WTC11 (cell line): Measurements from ENCODE around the gene ALDH5A1. TPM values are rescaled to one million over a fixed set of nuclear protein-coding genes. Genes with fewer than 3 reads are reported as not detected.

Experiments used
- ATAC-seq: fragments of 200-7000 bp; cut with Tn5 transposase; 2 replicates; pipeline ENCODE4 v1.10.0; 2021; ENCODE audit warnings: mild to moderate bottlenecking, moderate library complexity
- CTCF ChIA-PET: fragments of 300-600 bp; sonication (Branson Sonifier 250); formaldehyde crosslinking; loops from one replicate; lab custom pipeline; 2021; ENCODE audit warnings: antibody characterized with exemption; lab: Charles Lee
- POLR2A ChIA-PET: fragments of 350-600 bp; sonication (Branson Sonifier 250); formaldehyde crosslinking; loops from one replicate; lab custom pipeline; 2021; ENCODE audit warnings: antibody characterized with exemption; lab: Charles Lee
- DNase-seq: peaks from one replicate; pipeline ENCODE4 v3.0.0; 2021; ENCODE audit warnings: low spot score
- H3K27ac Mint-ChIP-seq: 2 replicates; pipeline ENCODE4 v1.8.0; 2021; ENCODE audit warnings: mixed read lengths
- H3K27me3 Mint-ChIP-seq: 2 replicates; pipeline ENCODE4 v1.8.0; 2021; ENCODE audit warnings: low read depth, mild to moderate bottlenecking, moderate library complexity, mixed read lengths
- H3K36me3 Mint-ChIP-seq: 2 replicates; pipeline ENCODE4 v1.8.0; 2021; ENCODE audit warnings: mixed read lengths
- H3K4me1 Mint-ChIP-seq: 2 replicates; pipeline ENCODE4 v1.8.0; 2022; ENCODE audit warnings: mixed read lengths
- H3K4me3 Mint-ChIP-seq: 2 replicates; pipeline ENCODE4 v1.8.0; 2021; ENCODE audit warnings: mild to moderate bottlenecking, moderate library complexity, mixed read lengths
- H3K9me3 Mint-ChIP-seq: 2 replicates; pipeline ENCODE4 v1.8.0; 2021; ENCODE audit warnings: mixed read lengths
- E2F5 ChIP-seq: sonication (generic); formaldehyde crosslinking; IDR thresholded peaks from 2 replicates; pipeline ENCODE4 v1.8.1; 2022; ENCODE audit warnings: mild to moderate bottlenecking, moderate library complexity, missing genetic modification reagents
- FOXJ3 ChIP-seq: sonication (generic); formaldehyde crosslinking; IDR thresholded peaks from 2 replicates; pipeline ENCODE4 v1.9.0; 2021; ENCODE audit warnings: missing genetic modification reagents, mild to moderate bottlenecking, borderline replicate concordance
- FOXP1 ChIP-seq: sonication (generic); formaldehyde crosslinking; IDR thresholded peaks from 2 replicates; pipeline ENCODE4 v1.8.0; 2022; ENCODE audit warnings: missing genetic modification reagents, mild to moderate bottlenecking, moderate library complexity, borderline replicate concordance
- GABPB1 ChIP-seq: sonication (generic); formaldehyde crosslinking; IDR thresholded peaks from 2 replicates; pipeline ENCODE4 v1.8.1; 2023; ENCODE audit warnings: mild to moderate bottlenecking, missing genetic modification reagents
- HMGXB4 ChIP-seq: sonication (generic); formaldehyde crosslinking; IDR thresholded peaks from 2 replicates; pipeline ENCODE4 v1.8.1; 2023; ENCODE audit warnings: mild to moderate bottlenecking, moderate library complexity, missing genetic modification reagents
- IRF2 ChIP-seq: sonication (generic); formaldehyde crosslinking; IDR thresholded peaks from 2 replicates; pipeline ENCODE4 v1.8.0; 2022; ENCODE audit warnings: low read depth, missing genetic modification reagents, borderline replicate concordance
- NFE2L1 ChIP-seq: sonication (generic); formaldehyde crosslinking; IDR thresholded peaks from 2 replicates; pipeline ENCODE4 v1.8.1; 2023; ENCODE audit warnings: missing genetic modification reagents
- PREB ChIP-seq: sonication (generic); formaldehyde crosslinking; IDR thresholded peaks from 2 replicates; pipeline ENCODE4 v1.8.1; 2022; ENCODE audit warnings: mild to moderate bottlenecking, missing genetic modification reagents, moderate library complexity, borderline replicate concordance
- PRRX2 ChIP-seq: fragments of 250-450 bp; sonication (Bioruptor Pico); IDR thresholded peaks from 2 replicates; pipeline ENCODE4 v1.8.0; 2021; ENCODE audit warnings: mild to moderate bottlenecking
- RELA ChIP-seq: sonication (generic); formaldehyde crosslinking; IDR thresholded peaks from 2 replicates; pipeline ENCODE4 v1.8.1; 2022; ENCODE audit warnings: missing genetic modification reagents, mild to moderate bottlenecking, borderline replicate concordance
- SMAD3 ChIP-seq: sonication (generic); formaldehyde crosslinking; IDR thresholded peaks from 2 replicates; pipeline ENCODE4 v1.8.0; 2022; ENCODE audit warnings: missing genetic modification reagents, mild to moderate bottlenecking, borderline replicate concordance
- total RNA-seq: library from RNA; stranded (reverse); gene quantifications from 3 replicates; pipeline ENCODE4 v1.2.3, GENCODE V29; 2021
- TF ChIP-seq, protein P1 (sequence below): fragments of 250-450 bp; sonication (Bioruptor Pico); IDR thresholded peaks from 2 replicates; pipeline ENCODE4 v1.9.0; 2021; ENCODE audit warnings: mild to moderate bottlenecking
- TF ChIP-seq, protein P2 (sequence below): sonication (generic); formaldehyde crosslinking; IDR thresholded peaks from 2 replicates; pipeline ENCODE4 v1.8.0; 2023; ENCODE audit warnings: mild to moderate bottlenecking, missing genetic modification reagents

ALDH5A1 gene
- total RNA-seq, 1 experiment from 2014 or later, result 5.1 TPM

- TF ChIP-seq PRRX2 (CRISPR knock-in tag) (no peak), GABPB1 (CRISPR knock-in tag) (no peak), PREB (CRISPR knock-in tag) (no peak), IRF2 (CRISPR knock-in tag) (no peak), NFE2L1 (CRISPR knock-in tag) (no peak), FOXP1 (CRISPR knock-in tag) (no peak), E2F5 (CRISPR knock-in tag) (no peak), SMAD3 (no peak), HMGXB4 (no peak)
- TF ChIP-seq, protein P1, sequence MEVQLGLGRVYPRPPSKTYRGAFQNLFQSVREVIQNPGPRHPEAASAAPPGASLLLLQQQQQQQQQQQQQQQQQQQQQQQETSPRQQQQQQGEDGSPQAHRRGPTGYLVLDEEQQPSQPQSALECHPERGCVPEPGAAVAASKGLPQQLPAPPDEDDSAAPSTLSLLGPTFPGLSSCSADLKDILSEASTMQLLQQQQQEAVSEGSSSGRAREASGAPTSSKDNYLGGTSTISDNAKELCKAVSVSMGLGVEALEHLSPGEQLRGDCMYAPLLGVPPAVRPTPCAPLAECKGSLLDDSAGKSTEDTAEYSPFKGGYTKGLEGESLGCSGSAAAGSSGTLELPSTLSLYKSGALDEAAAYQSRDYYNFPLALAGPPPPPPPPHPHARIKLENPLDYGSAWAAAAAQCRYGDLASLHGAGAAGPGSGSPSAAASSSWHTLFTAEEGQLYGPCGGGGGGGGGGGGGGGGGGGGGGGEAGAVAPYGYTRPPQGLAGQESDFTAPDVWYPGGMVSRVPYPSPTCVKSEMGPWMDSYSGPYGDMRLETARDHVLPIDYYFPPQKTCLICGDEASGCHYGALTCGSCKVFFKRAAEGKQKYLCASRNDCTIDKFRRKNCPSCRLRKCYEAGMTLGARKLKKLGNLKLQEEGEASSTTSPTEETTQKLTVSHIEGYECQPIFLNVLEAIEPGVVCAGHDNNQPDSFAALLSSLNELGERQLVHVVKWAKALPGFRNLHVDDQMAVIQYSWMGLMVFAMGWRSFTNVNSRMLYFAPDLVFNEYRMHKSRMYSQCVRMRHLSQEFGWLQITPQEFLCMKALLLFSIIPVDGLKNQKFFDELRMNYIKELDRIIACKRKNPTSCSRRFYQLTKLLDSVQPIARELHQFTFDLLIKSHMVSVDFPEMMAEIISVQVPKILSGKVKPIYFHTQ, result no peak
- Mint-ChIP-seq H3K4me1 (peaks cover 8% of the 10 kb centered on the region), H3K27ac (no peak overlapping the region), H3K9me3 (no peaks in the 10 kb centered on the region), H3K36me3 (peaks cover 2% of the 10 kb centered on the region; the same call in 1 of the 2 replicates), H3K4me3 (no peak overlapping the region), H3K27me3 (no peaks in the 10 kb centered on the region)
- POLR2A ChIA-PET, result no interaction called here
- DNase-seq (no peak), ATAC-seq (no peak)
- CTCF ChIA-PET, result no interaction called here
These were observed 46.4 kb upstream of the ALDH5A1 start for GRCh38 chr6:24448396-24448795.

- CTCF ChIA-PET, result no interaction called here
- POLR2A ChIA-PET, result no interaction called here
- ATAC-seq (no peak), DNase-seq (no peak)
- H3K36me3 Mint-ChIP-seq, result peaks cover 2% of the 10 kb centered on the region; the same call in 1 of the 2 replicates
- no peak overlapping the region for H3K27ac Mint-ChIP-seq
- no peak overlapping the region for H3K4me3 Mint-ChIP-seq
- TF ChIP-seq FOXJ3 (CRISPR knock-in tag) (no peak), RELA (CRISPR knock-in tag) (no peak), PREB (CRISPR knock-in tag) (no peak)
- TF ChIP-seq, protein P2, sequence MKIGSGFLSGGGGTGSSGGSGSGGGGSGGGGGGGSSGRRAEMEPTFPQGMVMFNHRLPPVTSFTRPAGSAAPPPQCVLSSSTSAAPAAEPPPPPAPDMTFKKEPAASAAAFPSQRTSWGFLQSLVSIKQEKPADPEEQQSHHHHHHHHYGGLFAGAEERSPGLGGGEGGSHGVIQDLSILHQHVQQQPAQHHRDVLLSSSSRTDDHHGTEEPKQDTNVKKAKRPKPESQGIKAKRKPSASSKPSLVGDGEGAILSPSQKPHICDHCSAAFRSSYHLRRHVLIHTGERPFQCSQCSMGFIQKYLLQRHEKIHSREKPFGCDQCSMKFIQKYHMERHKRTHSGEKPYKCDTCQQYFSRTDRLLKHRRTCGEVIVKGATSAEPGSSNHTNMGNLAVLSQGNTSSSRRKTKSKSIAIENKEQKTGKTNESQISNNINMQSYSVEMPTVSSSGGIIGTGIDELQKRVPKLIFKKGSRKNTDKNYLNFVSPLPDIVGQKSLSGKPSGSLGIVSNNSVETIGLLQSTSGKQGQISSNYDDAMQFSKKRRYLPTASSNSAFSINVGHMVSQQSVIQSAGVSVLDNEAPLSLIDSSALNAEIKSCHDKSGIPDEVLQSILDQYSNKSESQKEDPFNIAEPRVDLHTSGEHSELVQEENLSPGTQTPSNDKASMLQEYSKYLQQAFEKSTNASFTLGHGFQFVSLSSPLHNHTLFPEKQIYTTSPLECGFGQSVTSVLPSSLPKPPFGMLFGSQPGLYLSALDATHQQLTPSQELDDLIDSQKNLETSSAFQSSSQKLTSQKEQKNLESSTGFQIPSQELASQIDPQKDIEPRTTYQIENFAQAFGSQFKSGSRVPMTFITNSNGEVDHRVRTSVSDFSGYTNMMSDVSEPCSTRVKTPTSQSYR, result no peak
- peaks cover 8% of the 10 kb centered on the region for H3K4me1 Mint-ChIP-seq
- H3K9me3 Mint-ChIP-seq, result no peaks in the 10 kb centered on the region
- H3K27me3 Mint-ChIP-seq, result no peaks in the 10 kb centered on the region
These were observed 45.8 kb upstream of the ALDH5A1 start for GRCh38 chr6:24448828-24449525.
